DND-41 (cell line): ENCODE measurements around the gene PBLD.

ENCODE experiments used
- ATAC-seq: fragments of 200-7000 bp; cut with Tn5 transposase; 3 replicates; pipeline ENCODE4 v1.9.1; 2021; ENCODE audit warnings: low read depth; ENCODE audit not compliant: insufficient read depth
- DNase-seq: peaks from one replicate; pipeline ENCODE4 v3.0.0-alpha.2; 2020
- H2AFZ ChIP-seq: 2 replicates; pipeline ENCODE4 v1.6.0; 2012; ENCODE audit warnings: low read depth, low read length
- H3K27ac ChIP-seq: 2 replicates; pipeline ENCODE4 v1.5.1; 2012; ENCODE audit warnings: low read length, inconsistent platforms
- H3K27me3 ChIP-seq: fragments of 200-600 bp; sonication (generic); 2 replicates; pipeline ENCODE4 v1.6.0; 2012; ENCODE audit warnings: low read length, mild to moderate bottlenecking, inconsistent platforms; ENCODE audit not compliant: insufficient read depth, poor library complexity
- H3K36me3 ChIP-seq: 2 replicates; pipeline ENCODE4 v1.5.1; 2012; ENCODE audit warnings: low read length, inconsistent platforms; ENCODE audit not compliant: insufficient read depth
- H3K4me1 ChIP-seq: 2 replicates; pipeline ENCODE4 v1.5.1; 2012; ENCODE audit warnings: mild to moderate bottlenecking, low read length; ENCODE audit not compliant: insufficient read depth
- H3K4me2 ChIP-seq: 2 replicates; pipeline ENCODE4 v1.6.0; 2012; ENCODE audit warnings: mild to moderate bottlenecking, moderate library complexity, low read length, inconsistent platforms; ENCODE audit not compliant: insufficient read depth
- H3K4me3 ChIP-seq, 2 experiments: fragments of 200-600 bp in 1 of 2; shearing (Covaris generic) in 1 of 2; 2 replicates each; pipeline ENCODE4 v1.5.1; 2012 to 2016; ENCODE audit warnings: inconsistent platforms in 2 of 2, low read length in 2 of 2, mild to moderate bottlenecking in 2 of 2, low read depth in 1 of 2, moderate library complexity in 1 of 2
- H3K79me2 ChIP-seq: 2 replicates; pipeline ENCODE4 v1.6.0; 2012; ENCODE audit warnings: low read length, inconsistent platforms; ENCODE audit not compliant: insufficient read depth
- H3K9ac ChIP-seq: 2 replicates; pipeline ENCODE4 v1.6.0; 2012; ENCODE audit warnings: low read depth, mild to moderate bottlenecking, inconsistent platforms, low read length, moderate library complexity
- H3K9me3 ChIP-seq: 2 replicates; pipeline ENCODE4 v1.5.1; 2012; ENCODE audit warnings: low read length, moderate library complexity, mild to moderate bottlenecking, inconsistent platforms; ENCODE audit not compliant: insufficient read depth, severe bottlenecking
- H4K20me1 ChIP-seq: 2 replicates; pipeline ENCODE4 v1.6.0; 2012; ENCODE audit warnings: low read length; ENCODE audit not compliant: insufficient read depth
- EZH2 ChIP-seq: IDR thresholded peaks from 3 replicates; pipeline ENCODE4 v1.6.1; 2012; ENCODE audit warnings: borderline replicate concordance, low read depth, mild to moderate bottlenecking, moderate library complexity, low read length, inconsistent platforms; ENCODE audit not compliant: severe bottlenecking
- TF ChIP-seq, protein P1 (sequence below): IDR thresholded peaks from 2 replicates; pipeline ENCODE4 v1.5.1; 2012; ENCODE audit warnings: borderline replicate concordance, low read length, moderate library complexity, mild to moderate bottlenecking; ENCODE audit not compliant: poor library complexity, severe bottlenecking; ENCODE audit errors: extremely low read depth

Gene PBLD

DNA sequence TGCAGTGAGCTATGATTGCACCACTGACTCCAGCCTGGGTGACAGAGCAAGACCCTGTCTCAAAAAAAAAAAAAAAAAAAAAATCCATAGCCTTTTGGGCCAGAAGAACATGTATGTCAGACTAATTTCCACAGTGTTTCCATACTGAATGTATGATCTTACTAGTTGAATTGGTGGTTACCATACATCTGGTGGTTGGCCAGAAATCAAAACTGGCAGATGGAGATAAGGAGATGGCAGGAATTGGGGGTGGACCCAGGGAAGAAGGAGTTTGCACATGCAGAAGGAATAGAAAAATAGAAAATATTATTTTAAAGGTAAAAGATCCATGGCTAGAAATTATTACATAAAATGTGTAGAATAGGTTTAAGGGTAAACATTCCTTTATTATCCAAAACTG is 97.1 kb downstream of the PBLD start:
- DNase-seq (no peak), ATAC-seq (no peak)
- Histone ChIP-seq H3K9me3 (no peaks in the 10 kb centered on the region), H3K27me3 (peaks cover 16% of the 10 kb centered on the region), H3K4me1 (no peaks in the 10 kb centered on the region), H3K4me2 (no peak overlapping the region), H3K27ac (no peak overlapping the region), H3K4me3 (no peak overlapping the region), H2AFZ (no peak overlapping the region), H3K36me3 (no peaks in the 10 kb centered on the region), H4K20me1 (no peaks in the 10 kb centered on the region), H3K79me2 (no peaks in the 10 kb centered on the region), H3K9ac (no peak overlapping the region)
- TF ChIP-seq EZH2 = no peak
- TF ChIP-seq, protein P1, sequence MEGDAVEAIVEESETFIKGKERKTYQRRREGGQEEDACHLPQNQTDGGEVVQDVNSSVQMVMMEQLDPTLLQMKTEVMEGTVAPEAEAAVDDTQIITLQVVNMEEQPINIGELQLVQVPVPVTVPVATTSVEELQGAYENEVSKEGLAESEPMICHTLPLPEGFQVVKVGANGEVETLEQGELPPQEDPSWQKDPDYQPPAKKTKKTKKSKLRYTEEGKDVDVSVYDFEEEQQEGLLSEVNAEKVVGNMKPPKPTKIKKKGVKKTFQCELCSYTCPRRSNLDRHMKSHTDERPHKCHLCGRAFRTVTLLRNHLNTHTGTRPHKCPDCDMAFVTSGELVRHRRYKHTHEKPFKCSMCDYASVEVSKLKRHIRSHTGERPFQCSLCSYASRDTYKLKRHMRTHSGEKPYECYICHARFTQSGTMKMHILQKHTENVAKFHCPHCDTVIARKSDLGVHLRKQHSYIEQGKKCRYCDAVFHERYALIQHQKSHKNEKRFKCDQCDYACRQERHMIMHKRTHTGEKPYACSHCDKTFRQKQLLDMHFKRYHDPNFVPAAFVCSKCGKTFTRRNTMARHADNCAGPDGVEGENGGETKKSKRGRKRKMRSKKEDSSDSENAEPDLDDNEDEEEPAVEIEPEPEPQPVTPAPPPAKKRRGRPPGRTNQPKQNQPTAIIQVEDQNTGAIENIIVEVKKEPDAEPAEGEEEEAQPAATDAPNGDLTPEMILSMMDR = no peak

DNA sequence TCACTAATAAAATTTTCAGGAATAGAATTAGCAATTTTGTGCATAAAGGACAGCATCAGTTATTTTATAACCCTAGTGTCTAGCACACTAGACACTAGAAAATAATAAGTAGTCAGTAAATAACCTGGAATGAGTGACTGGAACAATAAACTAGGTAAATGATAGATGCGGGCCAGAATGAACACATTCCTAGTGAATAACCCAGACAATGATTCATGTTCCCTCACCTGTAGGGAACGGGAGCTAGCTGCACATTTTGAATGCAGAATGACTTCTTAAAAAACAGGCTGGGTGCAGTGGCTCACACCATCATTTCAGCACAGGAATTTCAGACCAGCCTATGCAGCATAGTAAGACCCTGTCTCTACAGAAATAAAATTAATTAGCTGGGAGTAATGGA is 97.6 kb downstream of the PBLD start:
- Histone ChIP-seq H3K9me3 (no peaks in the 10 kb centered on the region), H3K27me3 (peaks cover 17% of the 10 kb centered on the region), H3K79me2 (no peaks in the 10 kb centered on the region), H3K36me3 (no peaks in the 10 kb centered on the region), H3K27ac (no peak overlapping the region), H3K4me3 (no peak overlapping the region), H3K4me2 (no peak overlapping the region), H4K20me1 (no peaks in the 10 kb centered on the region), H2AFZ (no peak overlapping the region), H3K4me1 (no peaks in the 10 kb centered on the region), H3K9ac (no peak overlapping the region)
- no peak for ATAC-seq
- no peak for TF ChIP-seq EZH2
- TF ChIP-seq, protein P1 = no peak
- no peak for DNase-seq

DNA sequence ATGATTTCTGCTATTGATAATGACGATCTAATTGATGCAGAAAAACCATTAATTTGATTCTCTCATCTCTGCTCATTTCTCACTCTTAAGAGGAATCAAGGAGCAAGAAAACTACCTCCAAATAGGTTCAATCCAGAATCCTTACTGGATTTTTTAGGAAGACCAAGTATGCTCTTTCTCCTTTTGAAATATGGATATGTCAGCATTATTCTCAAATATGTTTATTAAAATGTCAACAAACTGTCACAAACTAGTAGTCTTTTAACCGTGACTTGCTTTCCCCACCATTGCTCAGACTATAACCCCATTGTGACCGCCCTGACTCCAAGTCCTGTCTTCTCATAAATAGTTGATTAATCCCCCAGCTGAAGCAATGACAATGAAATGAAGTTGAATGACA is 99.7 kb downstream of the PBLD start:
- H3K79me2 ChIP-seq = no peaks in the 10 kb centered on the region
- peaks cover 22% of the 10 kb centered on the region for H3K27me3 ChIP-seq
- H4K20me1 ChIP-seq = no peaks in the 10 kb centered on the region
- H3K9me3 ChIP-seq = no peaks in the 10 kb centered on the region
- no peak overlapping the region for H2AFZ ChIP-seq
- H3K4me3 ChIP-seq = no peak overlapping the region
- no peak overlapping the region for H3K9ac ChIP-seq
- no peak overlapping the region for H3K27ac ChIP-seq
- ATAC-seq = no peak
- H3K4me1 ChIP-seq = no peaks in the 10 kb centered on the region
- TF ChIP-seq, protein P1 = no peak
- TF ChIP-seq EZH2 = no peak
- no peak for DNase-seq
- H3K4me2 ChIP-seq = no peak overlapping the region
- H3K36me3 ChIP-seq = no peaks in the 10 kb centered on the region
